ENCODE data around the gene PPP1R3G. TPM values are rescaled to one million over a fixed set of nuclear protein-coding genes. Genes with fewer than 3 reads are reported as not detected.
A peak's percentile ranks its signal among the peaks of the same experiment; 100 is the strongest.

The PPP1R3G gene
- total and polyA plus RNA-seq, 2 of the 4 experiments (the other 2 are of a cell fraction): 0.10 to 0.18 TPM

- Histone ChIP-seq H3K18ac (ENCODE audit: low read depth, low read length) (no peak overlapping the region), H3K27me3 (ENCODE audit: control insufficient read depth, insufficient read depth, low read length) (no peaks in the 10 kb centered on the region; the same call in 1 of the 2 replicates), H2AFZ (replicated peaks; ENCODE audit: low read length, poor library complexity) (no peak overlapping the region), H4K5ac (ENCODE audit: low read depth, low read length) (no peak overlapping the region), H4K91ac (ENCODE audit: insufficient read depth, low read depth, low read length) (no peak overlapping the region), H3K4ac (ENCODE audit: low read depth, low read length) (no peak overlapping the region), H2BK5ac (ENCODE audit: low read depth, low read length, poor library complexity, severe bottlenecking) (no peak overlapping the region), H2BK15ac (ENCODE audit: low read depth, low read length) (no peak overlapping the region), H4K8ac (ENCODE audit: low read depth in 2 of 2, low read length in 2 of 2) (no peak overlapping the region), H3K9me3 (ENCODE audit: control insufficient read depth, insufficient read depth, low read length) (no peaks in the 10 kb centered on the region), H2AK5ac (ENCODE audit: low read depth, low read length) (no peak overlapping the region), H3K23ac (ENCODE audit: low read depth, low read length) (no peak overlapping the region), H3K9ac (ENCODE audit: low read depth, low read length) (no peak overlapping the region), H2BK120ac (ENCODE audit: low read depth, low read length) (no peak overlapping the region), H2AK9ac (replicated peaks; ENCODE audit: low read depth, low read length, poor library complexity) (no peak overlapping the region), H2BK20ac (ENCODE audit: low read depth, low read length) (no peak overlapping the region), H3K4me3 (ENCODE audit: insufficient read depth, low read depth, low read length) (no peak overlapping the region), H4K20me1 (ENCODE audit: insufficient read depth, low read length) (no peaks in the 10 kb centered on the region), H3K79me1 (ENCODE audit: low read depth in 1 of 2, low read length in 2 of 2) (no peaks in the 10 kb centered on the region), H3K14ac (replicated peaks; ENCODE audit: low read depth, low read length) (no peak overlapping the region), H3K4me2 (ENCODE audit: low read depth, low read length) (no peak overlapping the region), H3K9me1 (ENCODE audit: insufficient read depth, low read length) (no peaks in the 10 kb centered on the region), H3K4me1 (ENCODE audit: control insufficient read depth, insufficient read depth, low read length) (no peaks in the 10 kb centered on the region), H3K56ac (ENCODE audit: extremely low read depth, insufficient read depth, low read length) (no peak overlapping the region), H3K36me3 (ENCODE audit: control insufficient read depth, insufficient read depth, low read length) (no peaks in the 10 kb centered on the region), H3K27ac (ENCODE audit: insufficient read depth, low read length) (no peak overlapping the region)
- DNase-seq: no peak
- dilution Hi-C loops (cut with HindIII; ENCODE audit: low sequenced_read_pairs, unreplicated experiment): no loop called here
- ChIA-PET POLR2A (ENCODE audit: unreplicated experiment) (no interaction called here), CTCF (interaction anchor here (1.0 kb wide), 1 partner anchor 83 kb away, joined by 3 read pairs; no protein-coding TSS in a partner anchor)
- in situ Hi-C loops (cut with MboI; ENCODE audit: low sequenced_read_pairs): no loop called here
- no peak for TF ChIP-seq CHD1 (IDR thresholded peaks at IDR 0.05; ENCODE audit: low read depth, low read length)
- peak; percentile 59; the same call in 1 of the 2 replicates for TF ChIP-seq CEBPB (IDR thresholded peaks at IDR 0.05; ENCODE audit: low read depth, low read length)
- no TSS peak for BruUV-seq (replicated peaks)
- no peak for ATAC-seq (ENCODE audit: low read depth)
- no CpG with 5 or more reads among the region's 3 CpGs for WGBS, 2 experiments (ENCODE audit: extremely low coverage in 2 of 2, insufficient read length in 1 of 2)
- intact Hi-C loops (cut with micrococcal nuclease): no loop called here
Measured at GRCh38 chr6:5061152-5061551, 24.0 kb upstream of the PPP1R3G start.

Measured in IMR-90 (cell line).